Calu3 (cell line): ENCODE results near the gene PBRM1. TPM values are rescaled to one million over a fixed set of nuclear protein-coding genes. Genes with fewer than 3 reads are reported as not detected.

Experiments
- BruUV-seq: library from RNA; stranded (reverse); fragments of 400-500 nt; replicated peaks from 2 replicates; lab custom pipeline; 2021; lab: Mats Ljungman, UMichigan
- CTCF ChIA-PET: fragments of 300-600 bp; sonication (Branson Sonifier 250); formaldehyde crosslinking; loops from one replicate; lab custom pipeline; 2022; ENCODE audit warnings: antibody characterized with exemption; lab: Charles Lee
- DNase-seq: peaks from one replicate; pipeline ENCODE4 v3.0.0; 2022
- H3K27ac Mint-ChIP-seq: one replicate; pipeline ENCODE4 v1.8.0; 2022; ENCODE audit warnings: mixed read lengths; ENCODE audit not compliant: unreplicated experiment
- H3K27me3 Mint-ChIP-seq: one replicate; pipeline ENCODE4 v1.8.0; 2022; ENCODE audit warnings: mixed read lengths; ENCODE audit not compliant: unreplicated experiment
- H3K36me3 Mint-ChIP-seq: one replicate; pipeline ENCODE4 v1.8.0; 2022; ENCODE audit warnings: mild to moderate bottlenecking, moderate library complexity, mixed read lengths; ENCODE audit not compliant: insufficient read depth, unreplicated experiment
- H3K4me1 Mint-ChIP-seq: one replicate; pipeline ENCODE4 v1.8.0; 2022; ENCODE audit warnings: mild to moderate bottlenecking, low read depth, mixed read lengths; ENCODE audit not compliant: unreplicated experiment
- H3K4me3 Mint-ChIP-seq: one replicate; pipeline ENCODE4 v1.8.0; 2022; ENCODE audit warnings: mild to moderate bottlenecking, low read depth, moderate library complexity, mixed read lengths; ENCODE audit not compliant: unreplicated experiment
- H3K9me3 Mint-ChIP-seq: one replicate; pipeline ENCODE4 v1.8.0; 2022; ENCODE audit warnings: low read depth, mixed read lengths; ENCODE audit not compliant: unreplicated experiment
- intact Hi-C: fragments of 100-400 bp; cut with micrococcal nuclease; formaldehyde crosslinking; loops from one replicate; pipeline ENCODE4 v1.10.0; 2022; ENCODE audit not compliant: unreplicated experiment
- total RNA-seq: library from RNA; stranded (reverse); gene quantifications from 2 replicates; pipeline ENCODE4 v1.2.3, GENCODE V29; 2022
- TF ChIP-seq, protein P1 (sequence below): fragments of 200-600 bp; IDR thresholded peaks from one replicate; pipeline ENCODE4 v1.8.0; 2022; ENCODE audit warnings: antibody characterized with exemption; ENCODE audit not compliant: unreplicated experiment

PBRM1 gene
- total RNA-seq, 1 experiment from 2014 or later, result 54.9 TPM

DNA sequence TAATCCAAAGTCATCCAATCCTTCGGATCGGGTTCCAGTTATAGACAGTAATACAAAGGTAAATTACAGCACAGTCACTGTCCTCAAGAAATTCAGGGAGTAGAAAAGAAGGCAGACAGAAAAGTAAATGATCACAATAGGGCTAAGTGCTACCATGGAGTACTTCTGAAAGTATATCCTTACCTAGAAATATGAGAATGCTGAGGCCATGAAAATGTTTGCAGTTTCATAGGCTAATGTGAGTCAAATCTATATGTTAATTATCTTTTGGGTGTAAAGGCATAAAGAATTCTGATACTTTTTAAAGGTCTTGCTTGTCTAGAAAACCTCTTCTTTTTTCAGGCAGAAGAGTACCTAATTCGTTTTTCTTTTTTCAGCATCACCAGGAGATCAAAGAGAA lies 29.8 kb downstream of the PBRM1 start:
- Mint-ChIP-seq H3K4me1 (no peaks in the 10 kb centered on the region), H3K27ac (no peak overlapping the region), H3K9me3 (no peaks in the 10 kb centered on the region), H3K36me3 (peaks cover 22% of the 10 kb centered on the region), H3K4me3 (no peak overlapping the region), H3K27me3 (no peaks in the 10 kb centered on the region)
- BruUV-seq, result no TSS peak
- no peak for DNase-seq
- CTCF ChIA-PET, result no interaction called here
- TF ChIP-seq, protein P1, sequence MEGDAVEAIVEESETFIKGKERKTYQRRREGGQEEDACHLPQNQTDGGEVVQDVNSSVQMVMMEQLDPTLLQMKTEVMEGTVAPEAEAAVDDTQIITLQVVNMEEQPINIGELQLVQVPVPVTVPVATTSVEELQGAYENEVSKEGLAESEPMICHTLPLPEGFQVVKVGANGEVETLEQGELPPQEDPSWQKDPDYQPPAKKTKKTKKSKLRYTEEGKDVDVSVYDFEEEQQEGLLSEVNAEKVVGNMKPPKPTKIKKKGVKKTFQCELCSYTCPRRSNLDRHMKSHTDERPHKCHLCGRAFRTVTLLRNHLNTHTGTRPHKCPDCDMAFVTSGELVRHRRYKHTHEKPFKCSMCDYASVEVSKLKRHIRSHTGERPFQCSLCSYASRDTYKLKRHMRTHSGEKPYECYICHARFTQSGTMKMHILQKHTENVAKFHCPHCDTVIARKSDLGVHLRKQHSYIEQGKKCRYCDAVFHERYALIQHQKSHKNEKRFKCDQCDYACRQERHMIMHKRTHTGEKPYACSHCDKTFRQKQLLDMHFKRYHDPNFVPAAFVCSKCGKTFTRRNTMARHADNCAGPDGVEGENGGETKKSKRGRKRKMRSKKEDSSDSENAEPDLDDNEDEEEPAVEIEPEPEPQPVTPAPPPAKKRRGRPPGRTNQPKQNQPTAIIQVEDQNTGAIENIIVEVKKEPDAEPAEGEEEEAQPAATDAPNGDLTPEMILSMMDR, result no peak
- intact Hi-C loops, result no loop called here

DNA sequence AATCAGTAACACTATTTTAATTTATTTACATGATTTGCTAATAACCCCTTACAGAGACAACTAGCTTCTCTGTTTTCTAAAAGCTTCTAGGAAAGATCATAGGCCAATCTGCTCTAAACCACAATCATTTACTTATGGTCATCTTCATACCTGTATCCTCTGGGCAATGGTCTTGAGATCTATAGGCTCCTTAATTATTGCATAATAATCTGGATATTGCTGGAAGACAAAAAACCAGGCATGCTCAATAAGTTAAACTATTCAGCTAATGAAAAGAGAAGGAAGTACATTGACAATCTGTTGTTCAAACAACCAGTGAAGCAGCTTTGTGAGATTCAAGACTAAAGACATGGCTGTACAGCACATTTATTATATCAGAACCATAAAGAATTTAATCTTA lies 34.1 kb downstream of the PBRM1 start:
- TF ChIP-seq, protein P1, result no peak
- Mint-ChIP-seq H3K36me3 (peaks cover 30% of the 10 kb centered on the region), H3K4me3 (no peak overlapping the region), H3K27me3 (no peaks in the 10 kb centered on the region), H3K27ac (no peak overlapping the region), H3K4me1 (no peaks in the 10 kb centered on the region), H3K9me3 (no peaks in the 10 kb centered on the region)
- intact Hi-C loops, result no loop called here
- CTCF ChIA-PET, result interaction anchor here (0.6 to 0.7 kb wide), 2 partner anchors 50 to 78 kb away, joined by 3 read pairs; no protein-coding TSS in a partner anchor
- no TSS peak for BruUV-seq
- no peak for DNase-seq

DNA sequence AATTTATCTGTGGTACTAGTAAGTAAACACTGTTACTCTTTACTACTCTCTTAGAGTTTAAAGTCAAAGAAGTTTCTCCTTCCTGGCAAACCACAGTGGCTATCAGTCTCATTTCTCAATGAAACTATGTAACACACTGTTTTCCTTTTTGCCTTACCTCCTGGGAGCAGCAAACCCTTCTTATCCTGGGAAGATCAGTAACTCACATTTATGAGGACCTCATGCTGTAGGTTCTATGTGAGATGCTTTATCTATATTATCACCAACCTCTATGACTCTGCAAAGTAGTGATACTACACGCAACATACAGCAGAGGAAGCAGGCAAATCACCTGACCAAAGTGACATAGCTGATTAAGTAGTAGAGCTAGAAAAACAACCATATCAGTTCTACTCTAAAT lies 35.3 kb downstream of the PBRM1 start:
- DNase-seq, result no peak
- no peaks in the 10 kb centered on the region for H3K9me3 Mint-ChIP-seq
- CTCF ChIA-PET, result no interaction called here
- intact Hi-C loops, result no loop called here
- H3K4me1 Mint-ChIP-seq, result no peaks in the 10 kb centered on the region
- no peak overlapping the region for H3K4me3 Mint-ChIP-seq
- BruUV-seq, result no TSS peak
- no peaks in the 10 kb centered on the region for H3K27me3 Mint-ChIP-seq
- TF ChIP-seq, protein P1, result no peak
- H3K27ac Mint-ChIP-seq, result no peak overlapping the region
- peaks cover 33% of the 10 kb centered on the region for H3K36me3 Mint-ChIP-seq

DNA sequence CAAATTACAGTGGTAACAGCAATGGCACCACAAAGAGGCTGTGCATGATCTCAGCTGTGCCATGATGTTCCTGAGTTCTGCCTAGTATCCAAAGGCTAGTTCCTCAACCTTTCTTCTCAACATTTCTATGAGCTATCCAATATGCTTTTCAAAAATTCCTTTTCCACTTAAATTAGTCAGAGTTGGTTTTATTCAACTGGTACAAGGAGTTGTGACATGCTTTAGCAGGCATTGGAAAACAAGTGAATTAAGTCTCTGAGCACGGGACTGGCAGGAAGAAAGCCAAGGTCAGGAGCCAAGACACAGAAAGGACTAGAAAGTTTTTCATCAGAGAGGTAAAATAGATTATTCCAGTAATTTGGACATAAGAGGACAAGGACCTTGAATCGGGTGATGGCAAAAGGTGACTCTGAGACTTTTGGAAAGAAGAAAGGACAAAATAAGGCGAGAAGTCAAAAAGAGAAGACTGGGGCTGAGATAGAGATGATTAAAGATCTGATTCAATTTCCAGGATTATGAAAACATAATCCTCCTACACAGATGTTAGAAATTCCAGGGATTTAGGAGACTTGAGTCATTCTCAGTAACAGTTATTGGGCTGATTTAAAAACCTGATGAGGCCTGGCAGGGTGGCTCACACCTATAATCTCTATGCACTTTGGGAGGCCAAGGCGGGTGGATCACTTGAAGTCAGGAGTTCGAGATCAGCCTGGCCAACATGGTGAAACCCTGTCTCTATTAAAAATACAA lies 36.1 kb downstream of the PBRM1 start:
- no peak overlapping the region for H3K27ac Mint-ChIP-seq
- H3K4me1 Mint-ChIP-seq, result no peaks in the 10 kb centered on the region
- no peaks in the 10 kb centered on the region for H3K9me3 Mint-ChIP-seq
- peaks cover 41% of the 10 kb centered on the region for H3K36me3 Mint-ChIP-seq
- TF ChIP-seq, protein P1, result no peak
- DNase-seq, result no peak
- no peaks in the 10 kb centered on the region for H3K27me3 Mint-ChIP-seq
- H3K4me3 Mint-ChIP-seq, result no peak overlapping the region
- CTCF ChIA-PET, result no interaction called here
- no TSS peak for BruUV-seq
- intact Hi-C loops, result no loop called here
